Measurements from ENCODE around the gene KCP. TPM values are rescaled to one million over a fixed set of nuclear protein-coding genes. Genes with fewer than 3 reads are reported as not detected.

Gene KCP
- total RNA-seq, 1 experiment from 2014 or later = 0.50 TPM

- ChIA-PET CTCF (no interaction called here), POLR2A (no interaction called here)
- no peak overlapping the region for H3K27ac Mint-ChIP-seq (ENCODE audit: unreplicated experiment)
- Histone ChIP-seq H3K36me3 (ENCODE audit: control insufficient read depth, insufficient read depth, low read length) (no peaks in the 10 kb centered on the region), H3K9me3 (no peaks in the 10 kb centered on the region), H3K4me3 (ENCODE audit: low read depth, low read length) (no peak overlapping the region), H3K27me3 (replicated peaks; ENCODE audit: control insufficient read depth, insufficient read depth, low read length) (no peaks in the 10 kb centered on the region; the same call in 1 of the 2 replicates), H3K4me1 (no peaks in the 10 kb centered on the region)
- H3K4me3 Mint-ChIP-seq (ENCODE audit: unreplicated experiment) = no peak overlapping the region
- H3K9me3 Mint-ChIP-seq (ENCODE audit: unreplicated experiment) = no peaks in the 10 kb centered on the region
- peaks cover 7% of the 10 kb centered on the region for H3K4me1 Mint-ChIP-seq (ENCODE audit: low read depth, unreplicated experiment)
- TF ChIP-seq CTCF (IDR thresholded peaks at IDR 0.05; ENCODE audit: insufficient read depth in 1 of 2, low read depth in 1 of 2, low read length in 1 of 2, severe bottlenecking in 1 of 2, unreplicated experiment in 1 of 2) = no peak
- no peaks in the 10 kb centered on the region for H3K36me3 Mint-ChIP-seq (ENCODE audit: insufficient read depth, unreplicated experiment)
- H3K27me3 Mint-ChIP-seq (ENCODE audit: insufficient read depth, unreplicated experiment) = peaks cover 14% of the 10 kb centered on the region
- BruUV-seq (replicated peaks) = no TSS peak
- intact Hi-C loops (cut with micrococcal nuclease; ENCODE audit: unreplicated experiment) = no loop called here
- peak in 1 of 2 experiments; percentile 11 for DNase-seq
Measured at GRCh38 chr7:128918016-128918665, 7.6 kb upstream of the KCP start.

DNA sequence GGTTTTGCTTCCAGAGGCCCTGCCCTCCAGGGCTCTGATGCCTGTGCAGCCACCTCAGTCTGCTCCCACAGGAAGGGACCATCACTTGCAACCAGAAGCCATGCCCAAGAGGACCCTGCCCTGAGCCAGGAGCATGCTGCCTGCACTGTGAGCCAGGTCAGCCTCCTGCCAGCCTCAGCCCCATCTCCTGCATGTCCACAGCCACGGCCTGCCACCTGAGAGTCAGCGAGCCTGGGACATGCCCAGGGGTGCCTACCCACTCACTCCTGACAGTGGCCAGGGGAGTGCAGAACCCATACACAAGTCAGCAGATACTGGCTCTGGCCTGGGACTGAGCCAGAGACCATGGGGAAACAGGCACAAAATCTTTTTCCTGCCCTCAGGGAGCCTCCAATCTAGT is 6.6 kb upstream of the KCP start:
- no peaks in the 10 kb centered on the region; the same call in 1 of the 2 replicates for H3K27me3 ChIP-seq (replicated peaks; ENCODE audit: control insufficient read depth, insufficient read depth, low read length)
- ChIA-PET CTCF (no interaction called here), POLR2A (no interaction called here)
- no peak overlapping the region for H3K27ac Mint-ChIP-seq (ENCODE audit: unreplicated experiment)
- peaks cover 7% of the 10 kb centered on the region for H3K4me1 Mint-ChIP-seq (ENCODE audit: low read depth, unreplicated experiment)
- H3K27me3 Mint-ChIP-seq (ENCODE audit: insufficient read depth, unreplicated experiment) = peaks cover 12% of the 10 kb centered on the region
- H3K4me3 ChIP-seq (ENCODE audit: low read depth, low read length) = no peak overlapping the region
- no peaks in the 10 kb centered on the region for H3K9me3 Mint-ChIP-seq (ENCODE audit: unreplicated experiment)
- intact Hi-C loops (cut with micrococcal nuclease; ENCODE audit: unreplicated experiment) = no loop called here
- H3K9me3 ChIP-seq = no peaks in the 10 kb centered on the region
- H3K4me3 Mint-ChIP-seq (ENCODE audit: unreplicated experiment) = no peak overlapping the region
- no peaks in the 10 kb centered on the region for H3K36me3 Mint-ChIP-seq (ENCODE audit: insufficient read depth, unreplicated experiment)
- no TSS peak for BruUV-seq (replicated peaks)
- no peak for TF ChIP-seq CTCF (IDR thresholded peaks at IDR 0.05; ENCODE audit: insufficient read depth in 1 of 2, low read depth in 1 of 2, low read length in 1 of 2, severe bottlenecking in 1 of 2, unreplicated experiment in 1 of 2)
- H3K36me3 ChIP-seq (ENCODE audit: control insufficient read depth, insufficient read depth, low read length) = no peaks in the 10 kb centered on the region
- DNase-seq = peak in 1 of 2 experiments; percentile 34
- no peaks in the 10 kb centered on the region for H3K4me1 ChIP-seq

- TF ChIP-seq CTCF (IDR thresholded peaks at IDR 0.05; ENCODE audit: insufficient read depth in 1 of 2, low read depth in 1 of 2, low read length in 1 of 2, severe bottlenecking in 1 of 2, unreplicated experiment in 1 of 2) = no peak
- no peaks in the 10 kb centered on the region for H3K36me3 Mint-ChIP-seq (ENCODE audit: insufficient read depth, unreplicated experiment)
- ChIA-PET CTCF (interaction anchor here (0.5 kb wide), 1 partner anchor 198 kb away, joined by 3 read pairs; no protein-coding TSS in a partner anchor), POLR2A (no interaction called here)
- no peak for DNase-seq
- H3K27me3 Mint-ChIP-seq (ENCODE audit: insufficient read depth, unreplicated experiment) = peaks cover 11% of the 10 kb centered on the region
- BruUV-seq (replicated peaks) = no TSS peak
- no peaks in the 10 kb centered on the region for H3K9me3 Mint-ChIP-seq (ENCODE audit: unreplicated experiment)
- H3K4me3 Mint-ChIP-seq (ENCODE audit: unreplicated experiment) = no peak overlapping the region
- H3K27ac Mint-ChIP-seq (ENCODE audit: unreplicated experiment) = no peak overlapping the region
- peaks cover 7% of the 10 kb centered on the region for H3K4me1 Mint-ChIP-seq (ENCODE audit: low read depth, unreplicated experiment)
- H3K4me3 ChIP-seq (ENCODE audit: low read depth, low read length) = no peak overlapping the region
- intact Hi-C loops (cut with micrococcal nuclease; ENCODE audit: unreplicated experiment) = no loop called here
- H3K27me3 ChIP-seq (replicated peaks; ENCODE audit: control insufficient read depth, insufficient read depth, low read length) = no peaks in the 10 kb centered on the region; the same call in 1 of the 2 replicates
- H3K36me3 ChIP-seq (ENCODE audit: control insufficient read depth, insufficient read depth, low read length) = no peaks in the 10 kb centered on the region
- no peaks in the 10 kb centered on the region for H3K9me3 ChIP-seq
- H3K4me1 ChIP-seq = no peaks in the 10 kb centered on the region
Measured at GRCh38 chr7:128916643-128916915, 6.1 kb upstream of the KCP start.

All from Caco-2 (cell line).